ENCODE data around the gene PITX3. TPM values are rescaled to one million over a fixed set of nuclear protein-coding genes. Genes with fewer than 3 reads are reported as not detected.

Gene PITX3
- total and polyA plus RNA-seq, 9 of the 15 experiments (the other 6 are each of a cell fraction or from before 2014, with no cell fraction given) = 0.30 to 0.98 (median 0.95) TPM; not detected in 6

- CTCF ChIA-PET (ENCODE audit: low intra/inter-chr PET ratio) = no interaction called here
- no peak for FAIRE-seq
- TF ChIP-seq, protein P1, sequence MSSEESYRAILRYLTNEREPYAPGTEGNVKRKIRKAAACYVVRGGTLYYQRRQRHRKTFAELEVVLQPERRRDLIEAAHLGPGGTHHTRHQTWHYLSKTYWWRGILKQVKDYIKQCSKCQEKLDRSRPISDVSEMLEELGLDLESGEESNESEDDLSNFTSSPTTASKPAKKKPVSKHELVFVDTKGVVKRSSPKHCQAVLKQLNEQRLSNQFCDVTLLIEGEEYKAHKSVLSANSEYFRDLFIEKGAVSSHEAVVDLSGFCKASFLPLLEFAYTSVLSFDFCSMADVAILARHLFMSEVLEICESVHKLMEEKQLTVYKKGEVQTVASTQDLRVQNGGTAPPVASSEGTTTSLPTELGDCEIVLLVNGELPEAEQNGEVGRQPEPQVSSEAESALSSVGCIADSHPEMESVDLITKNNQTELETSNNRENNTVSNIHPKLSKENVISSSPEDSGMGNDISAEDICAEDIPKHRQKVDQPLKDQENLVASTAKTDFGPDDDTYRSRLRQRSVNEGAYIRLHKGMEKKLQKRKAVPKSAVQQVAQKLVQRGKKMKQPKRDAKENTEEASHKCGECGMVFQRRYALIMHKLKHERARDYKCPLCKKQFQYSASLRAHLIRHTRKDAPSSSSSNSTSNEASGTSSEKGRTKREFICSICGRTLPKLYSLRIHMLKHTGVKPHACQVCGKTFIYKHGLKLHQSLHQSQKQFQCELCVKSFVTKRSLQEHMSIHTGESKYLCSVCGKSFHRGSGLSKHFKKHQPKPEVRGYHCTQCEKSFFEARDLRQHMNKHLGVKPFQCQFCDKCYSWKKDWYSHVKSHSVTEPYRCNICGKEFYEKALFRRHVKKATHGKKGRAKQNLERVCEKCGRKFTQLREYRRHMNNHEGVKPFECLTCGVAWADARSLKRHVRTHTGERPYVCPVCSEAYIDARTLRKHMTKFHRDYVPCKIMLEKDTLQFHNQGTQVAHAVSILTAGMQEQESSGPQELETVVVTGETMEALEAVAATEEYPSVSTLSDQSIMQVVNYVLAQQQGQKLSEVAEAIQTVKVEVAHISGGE (CRISPR knock-in tag; IDR thresholded peaks at IDR 0.05) = no peak
- TF ChIP-seq SAFB (IDR thresholded peaks at IDR 0.05; ENCODE audit: borderline replicate concordance, low read depth, low read length) = no peak
- TF ChIP-seq KLF6 (CRISPR knock-in tag; IDR thresholded peaks at IDR 0.05; ENCODE audit: borderline replicate concordance) = no peak
- TF ChIP-seq MYC (IDR thresholded peaks at IDR 0.05; ENCODE audit: low read depth, low read length) = no peak
- TF ChIP-seq MYC (CRISPR knock-in tag; IDR thresholded peaks at IDR 0.05; ENCODE audit: borderline replicate concordance, low read depth) = no peak
- no peak for TF ChIP-seq TSC22D4 (tag; IDR thresholded peaks at IDR 0.05)
- TF ChIP-seq, protein P2, sequence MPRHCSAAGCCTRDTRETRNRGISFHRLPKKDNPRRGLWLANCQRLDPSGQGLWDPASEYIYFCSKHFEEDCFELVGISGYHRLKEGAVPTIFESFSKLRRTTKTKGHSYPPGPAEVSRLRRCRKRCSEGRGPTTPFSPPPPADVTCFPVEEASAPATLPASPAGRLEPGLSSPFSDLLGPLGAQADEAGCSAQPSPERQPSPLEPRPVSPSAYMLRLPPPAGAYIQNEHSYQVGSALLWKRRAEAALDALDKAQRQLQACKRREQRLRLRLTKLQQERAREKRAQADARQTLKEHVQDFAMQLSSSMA (CRISPR knock-in tag; IDR thresholded peaks at IDR 0.05) = no peak
- no peak for TF ChIP-seq SMC3 (conservative IDR thresholded peaks at IDR 0.05; ENCODE audit: insufficient read depth, low read depth, low read length)
- TF ChIP-seq, protein P3, sequence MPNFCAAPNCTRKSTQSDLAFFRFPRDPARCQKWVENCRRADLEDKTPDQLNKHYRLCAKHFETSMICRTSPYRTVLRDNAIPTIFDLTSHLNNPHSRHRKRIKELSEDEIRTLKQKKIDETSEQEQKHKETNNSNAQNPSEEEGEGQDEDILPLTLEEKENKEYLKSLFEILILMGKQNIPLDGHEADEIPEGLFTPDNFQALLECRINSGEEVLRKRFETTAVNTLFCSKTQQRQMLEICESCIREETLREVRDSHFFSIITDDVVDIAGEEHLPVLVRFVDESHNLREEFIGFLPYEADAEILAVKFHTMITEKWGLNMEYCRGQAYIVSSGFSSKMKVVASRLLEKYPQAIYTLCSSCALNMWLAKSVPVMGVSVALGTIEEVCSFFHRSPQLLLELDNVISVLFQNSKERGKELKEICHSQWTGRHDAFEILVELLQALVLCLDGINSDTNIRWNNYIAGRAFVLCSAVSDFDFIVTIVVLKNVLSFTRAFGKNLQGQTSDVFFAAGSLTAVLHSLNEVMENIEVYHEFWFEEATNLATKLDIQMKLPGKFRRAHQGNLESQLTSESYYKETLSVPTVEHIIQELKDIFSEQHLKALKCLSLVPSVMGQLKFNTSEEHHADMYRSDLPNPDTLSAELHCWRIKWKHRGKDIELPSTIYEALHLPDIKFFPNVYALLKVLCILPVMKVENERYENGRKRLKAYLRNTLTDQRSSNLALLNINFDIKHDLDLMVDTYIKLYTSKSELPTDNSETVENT (CRISPR knock-in tag; IDR thresholded peaks at IDR 0.05) = no peak
- TF ChIP-seq, protein P4, sequence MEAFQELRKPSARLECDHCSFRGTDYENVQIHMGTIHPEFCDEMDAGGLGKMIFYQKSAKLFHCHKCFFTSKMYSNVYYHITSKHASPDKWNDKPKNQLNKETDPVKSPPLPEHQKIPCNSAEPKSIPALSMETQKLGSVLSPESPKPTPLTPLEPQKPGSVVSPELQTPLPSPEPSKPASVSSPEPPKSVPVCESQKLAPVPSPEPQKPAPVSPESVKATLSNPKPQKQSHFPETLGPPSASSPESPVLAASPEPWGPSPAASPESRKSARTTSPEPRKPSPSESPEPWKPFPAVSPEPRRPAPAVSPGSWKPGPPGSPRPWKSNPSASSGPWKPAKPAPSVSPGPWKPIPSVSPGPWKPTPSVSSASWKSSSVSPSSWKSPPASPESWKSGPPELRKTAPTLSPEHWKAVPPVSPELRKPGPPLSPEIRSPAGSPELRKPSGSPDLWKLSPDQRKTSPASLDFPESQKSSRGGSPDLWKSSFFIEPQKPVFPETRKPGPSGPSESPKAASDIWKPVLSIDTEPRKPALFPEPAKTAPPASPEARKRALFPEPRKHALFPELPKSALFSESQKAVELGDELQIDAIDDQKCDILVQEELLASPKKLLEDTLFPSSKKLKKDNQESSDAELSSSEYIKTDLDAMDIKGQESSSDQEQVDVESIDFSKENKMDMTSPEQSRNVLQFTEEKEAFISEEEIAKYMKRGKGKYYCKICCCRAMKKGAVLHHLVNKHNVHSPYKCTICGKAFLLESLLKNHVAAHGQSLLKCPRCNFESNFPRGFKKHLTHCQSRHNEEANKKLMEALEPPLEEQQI (IDR thresholded peaks at IDR 0.05) = no peak
Observed at GRCh38 chr10:102208311-102209035, 32.8 kb downstream of the PITX3 start.

More at GRCh38 chr10:102208311-102209035, 32.8 kb downstream of the PITX3 start:
- in situ Hi-C loops (cut with MboI) (no loop called here), intact Hi-C loops (cut with micrococcal nuclease) (no loop called here)
- 21% methylated on average over 5 of the region's 5 CpGs for WGBS (ENCODE audit: insufficient coverage, low coverage, missing lambda C conversion rate)
- Histone ChIP-seq H3K4me3 (no peak overlapping the region), H3K9me3 (replicated peaks; ENCODE audit: control insufficient read depth, insufficient read depth, low read depth, low read length) (no peaks in the 10 kb centered on the region), H3K36me3 (ENCODE audit: control insufficient read depth, insufficient read depth, low read length) (no peaks in the 10 kb centered on the region), H3K9me1 (ENCODE audit: control insufficient read depth, insufficient read depth, low read length) (no peaks in the 10 kb centered on the region), H4K20me1 (replicated peaks; ENCODE audit: control insufficient read depth, insufficient read depth, low read length) (no peaks in the 10 kb centered on the region), H3K9ac (ENCODE audit: insufficient read depth in 1 of 2, low read depth in 2 of 2, low read length in 2 of 2) (no peak overlapping the region), H2AFZ (ENCODE audit: low read depth, low read length) (no peak overlapping the region), H3K4me2 (ENCODE audit: insufficient read depth, low read length) (no peak overlapping the region), H3K27ac (ENCODE audit: extremely low read depth, low read depth, low read length) (no peak overlapping the region), H3K4me1 (replicated peaks in 1 of 2; ENCODE audit: control insufficient read depth in 2 of 2, insufficient read depth in 2 of 2, low read length in 2 of 2) (no peaks in the 10 kb centered on the region), H3K27me3 (ENCODE audit: control insufficient read depth in 2 of 2, insufficient read depth in 2 of 2, low read length in 2 of 2) (peaks cover 0 to 6% of the 10 kb centered on the region in 2 experiments; a peak in 1 of 5 replicates), H3K79me2 (ENCODE audit: control insufficient read depth, insufficient read depth, low read length) (no peaks in the 10 kb centered on the region)
- ATAC-seq = no peak
- POLR2A ChIA-PET = no interaction called here
- DNase-seq (ENCODE audit: extremely low read depth in 1 of 4, low spot score in 3 of 4) = no peak
- BruUV-seq (replicated peaks) = no TSS peak
